ENCODE results near the gene INVS.

Gene INVS

DNA sequence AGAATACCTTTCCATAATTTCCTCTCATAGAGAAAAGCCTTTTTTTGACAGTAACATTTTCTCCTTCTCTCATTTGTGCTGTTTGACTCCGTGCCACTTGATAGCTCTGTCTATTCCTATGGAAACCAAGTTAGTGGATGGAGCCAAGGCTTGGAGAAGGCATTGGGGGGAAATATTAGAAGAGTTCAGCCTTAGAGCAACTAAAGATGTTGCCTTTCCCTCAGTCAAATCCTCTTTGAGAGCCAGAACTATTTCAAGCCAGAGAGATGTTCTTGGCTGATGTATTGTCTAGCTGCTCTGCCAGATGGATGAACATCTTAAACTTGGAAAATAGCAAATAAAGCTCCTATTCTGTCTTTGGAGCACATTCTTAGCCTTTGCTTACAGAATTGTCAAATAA is 112.4 kb downstream of the INVS start:
- no peak overlapping the region for H3K4me3 ChIP-seq (replicated peaks; ENCODE audit: low read depth, low read length)
- TF ChIP-seq, protein P1, sequence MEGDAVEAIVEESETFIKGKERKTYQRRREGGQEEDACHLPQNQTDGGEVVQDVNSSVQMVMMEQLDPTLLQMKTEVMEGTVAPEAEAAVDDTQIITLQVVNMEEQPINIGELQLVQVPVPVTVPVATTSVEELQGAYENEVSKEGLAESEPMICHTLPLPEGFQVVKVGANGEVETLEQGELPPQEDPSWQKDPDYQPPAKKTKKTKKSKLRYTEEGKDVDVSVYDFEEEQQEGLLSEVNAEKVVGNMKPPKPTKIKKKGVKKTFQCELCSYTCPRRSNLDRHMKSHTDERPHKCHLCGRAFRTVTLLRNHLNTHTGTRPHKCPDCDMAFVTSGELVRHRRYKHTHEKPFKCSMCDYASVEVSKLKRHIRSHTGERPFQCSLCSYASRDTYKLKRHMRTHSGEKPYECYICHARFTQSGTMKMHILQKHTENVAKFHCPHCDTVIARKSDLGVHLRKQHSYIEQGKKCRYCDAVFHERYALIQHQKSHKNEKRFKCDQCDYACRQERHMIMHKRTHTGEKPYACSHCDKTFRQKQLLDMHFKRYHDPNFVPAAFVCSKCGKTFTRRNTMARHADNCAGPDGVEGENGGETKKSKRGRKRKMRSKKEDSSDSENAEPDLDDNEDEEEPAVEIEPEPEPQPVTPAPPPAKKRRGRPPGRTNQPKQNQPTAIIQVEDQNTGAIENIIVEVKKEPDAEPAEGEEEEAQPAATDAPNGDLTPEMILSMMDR (IDR thresholded peaks at IDR 0.05; ENCODE audit: low read length, missing control alignments): no peak
- DNase-seq (ENCODE audit: low read depth): no peak

DNA sequence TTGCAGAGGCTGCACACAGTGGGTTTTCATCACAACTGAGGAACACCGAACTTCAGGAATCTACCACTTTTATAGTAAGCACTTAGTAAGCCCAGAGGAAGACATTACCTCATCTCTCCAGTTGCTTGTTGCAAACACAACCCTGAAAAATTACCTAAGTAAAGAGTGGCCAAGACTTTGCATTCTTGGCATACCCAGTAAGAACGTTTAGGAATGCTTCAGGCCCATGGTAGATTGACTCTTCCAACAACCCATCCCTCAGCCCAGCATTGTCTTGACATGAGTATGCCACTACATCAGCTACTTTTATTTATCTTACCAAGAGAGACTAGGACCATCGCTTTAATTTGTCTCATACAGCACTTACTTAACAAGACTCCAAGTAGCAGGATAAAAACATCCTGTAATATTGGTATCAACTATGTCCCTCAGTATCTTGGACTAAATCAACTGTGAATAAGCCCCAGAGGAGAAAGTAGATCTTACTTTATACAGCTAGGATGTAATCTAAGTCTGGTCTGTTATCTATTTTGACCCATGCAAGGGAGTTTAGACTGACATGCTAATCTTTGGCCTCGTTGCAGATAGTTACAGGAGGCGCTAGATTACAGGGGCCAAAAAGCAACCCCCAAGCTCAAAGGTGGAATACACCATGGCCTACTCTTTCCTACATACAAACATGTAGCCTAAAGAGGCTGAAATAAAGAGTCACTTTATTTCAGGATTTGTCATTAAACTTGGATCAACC is 114.9 kb downstream of the INVS start:
- peak; percentile 57 for DNase-seq (ENCODE audit: low read depth)
- no peak overlapping the region for H3K4me3 ChIP-seq (replicated peaks; ENCODE audit: low read depth, low read length)
- TF ChIP-seq, protein P1 (IDR thresholded peaks at IDR 0.05; ENCODE audit: low read length, missing control alignments): no peak

DNA sequence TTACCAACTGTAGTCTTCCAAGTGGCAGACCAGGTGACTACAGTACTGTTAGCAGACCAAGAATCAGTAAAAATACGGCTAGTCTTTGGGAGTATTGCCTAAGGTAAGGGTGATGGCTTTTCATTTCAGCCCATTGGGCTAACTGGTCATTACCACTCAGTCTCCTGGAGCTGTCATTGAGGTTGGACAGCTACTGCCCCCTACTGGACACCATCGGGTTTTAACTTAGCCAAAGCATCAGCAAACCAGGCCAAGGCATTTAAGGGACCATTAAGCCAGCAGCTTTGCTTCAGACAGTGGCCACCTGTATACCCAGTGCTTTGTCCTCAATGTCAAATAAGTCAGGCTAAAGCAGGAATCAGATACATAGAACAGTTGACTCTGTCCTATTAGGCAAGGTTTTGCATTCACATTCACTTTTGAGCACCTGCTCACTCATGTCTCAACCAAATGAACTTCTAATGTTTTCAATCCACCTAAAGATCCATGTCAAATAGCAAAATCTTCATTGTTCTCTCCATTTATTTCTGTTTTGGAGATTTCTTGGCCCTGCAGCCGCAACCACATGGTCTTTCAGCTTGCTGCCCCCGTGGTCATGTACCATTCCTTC is 117.2 kb downstream of the INVS start:
- TF ChIP-seq, protein P1 (IDR thresholded peaks at IDR 0.05; ENCODE audit: low read length, missing control alignments): peak; percentile 73
- peak; percentile 77 for DNase-seq (ENCODE audit: low read depth)
- no peak overlapping the region for H3K4me3 ChIP-seq (replicated peaks; ENCODE audit: low read depth, low read length)

DNA sequence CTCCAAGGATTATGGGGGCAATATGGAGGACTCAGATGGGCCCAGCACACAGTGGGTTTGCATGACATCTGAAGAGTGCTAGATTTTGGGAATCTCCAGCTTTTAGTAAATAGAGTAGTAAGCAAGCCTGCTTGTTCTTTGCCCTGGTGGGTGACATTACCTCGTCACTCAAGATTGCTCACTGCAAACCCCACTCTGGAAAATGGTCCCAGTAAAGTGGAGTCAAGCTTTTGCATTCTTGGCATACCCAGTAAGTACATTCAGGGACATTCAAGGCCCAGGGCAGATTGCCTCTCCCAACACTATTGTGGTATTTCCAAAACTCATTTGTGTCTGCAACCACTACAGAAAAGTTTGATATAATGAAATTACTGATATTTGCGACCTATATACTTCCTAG is 118.5 kb downstream of the INVS start:
- no peak overlapping the region for H3K4me3 ChIP-seq (replicated peaks; ENCODE audit: low read depth, low read length)
- DNase-seq (ENCODE audit: low read depth): no peak
- TF ChIP-seq, protein P1 (IDR thresholded peaks at IDR 0.05; ENCODE audit: low read length, missing control alignments): no peak

DNA sequence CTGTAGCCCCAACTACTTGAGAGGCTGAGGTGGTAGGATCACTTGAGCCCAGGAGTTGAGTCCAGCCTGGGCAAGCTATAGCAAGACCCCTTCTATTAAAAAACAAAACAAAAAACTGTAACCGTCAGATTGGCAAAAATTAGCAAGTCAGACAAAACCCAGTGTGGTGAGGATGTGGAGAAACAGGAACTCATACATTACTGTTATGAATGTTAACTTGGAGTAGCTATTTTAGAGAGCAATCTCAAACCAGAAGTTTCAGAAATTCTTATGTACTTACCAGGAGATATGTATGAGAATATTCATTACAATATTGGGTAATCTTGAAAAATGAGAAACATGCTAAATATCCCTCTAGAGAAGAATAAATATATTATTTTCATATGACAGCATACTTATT is 120.3 kb downstream of the INVS start:
- TF ChIP-seq, protein P1 (IDR thresholded peaks at IDR 0.05; ENCODE audit: low read length, missing control alignments): no peak
- DNase-seq (ENCODE audit: low read depth): no peak
- H3K4me3 ChIP-seq (replicated peaks; ENCODE audit: low read depth, low read length): no peak overlapping the region

DNA sequence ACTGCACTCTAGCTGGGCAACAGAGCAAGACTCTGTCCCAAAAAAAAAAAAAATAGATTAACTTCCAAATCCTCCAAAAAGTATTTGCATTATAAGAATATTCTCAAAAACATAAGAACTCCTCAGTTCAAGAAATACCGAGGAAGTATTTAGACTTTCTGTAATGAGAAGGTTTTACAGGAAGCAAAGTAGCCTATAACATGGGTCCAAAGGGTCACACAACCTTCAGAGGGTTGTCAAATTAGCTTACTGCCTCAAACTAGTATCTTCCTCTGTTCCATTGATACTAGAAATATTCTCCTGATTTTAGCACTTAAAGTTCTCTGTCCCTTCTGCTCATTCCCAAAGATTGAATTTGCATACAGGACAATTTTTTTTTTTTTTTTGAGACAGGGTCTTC is 121.9 kb downstream of the INVS start:
- H3K4me3 ChIP-seq (replicated peaks; ENCODE audit: low read depth, low read length): no peak overlapping the region
- TF ChIP-seq, protein P1 (IDR thresholded peaks at IDR 0.05; ENCODE audit: low read length, missing control alignments): no peak
- no peak for DNase-seq (ENCODE audit: low read depth)

DNA sequence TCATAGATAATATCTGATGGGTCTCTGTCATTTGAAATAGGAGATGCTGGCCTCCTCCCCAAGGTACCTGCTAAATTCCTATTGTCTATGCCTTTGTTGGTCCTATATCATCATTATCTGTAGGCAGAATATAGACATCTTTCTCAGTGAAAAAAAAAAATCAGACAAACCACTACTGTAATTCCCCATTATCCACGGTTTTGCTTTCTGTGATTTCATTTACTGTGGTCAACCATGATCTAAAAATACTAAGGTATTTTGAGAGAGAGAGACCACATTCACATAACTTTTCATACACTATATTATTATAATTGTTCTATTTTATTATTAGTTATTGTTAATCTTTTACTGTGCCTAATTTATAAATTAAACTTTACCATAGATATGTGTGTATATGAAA is 122.5 kb downstream of the INVS start:
- no peak overlapping the region for H3K4me3 ChIP-seq (replicated peaks; ENCODE audit: low read depth, low read length)
- TF ChIP-seq, protein P1 (IDR thresholded peaks at IDR 0.05; ENCODE audit: low read length, missing control alignments): no peak
- no peak for DNase-seq (ENCODE audit: low read depth)

Measured in fibroblast of pulmonary artery (primary cell).